ENCODE measurements around the gene NCAPG2.
A peak's percentile ranks its signal among the peaks of the same experiment; 100 is the strongest.

NCAPG2 gene

DNA sequence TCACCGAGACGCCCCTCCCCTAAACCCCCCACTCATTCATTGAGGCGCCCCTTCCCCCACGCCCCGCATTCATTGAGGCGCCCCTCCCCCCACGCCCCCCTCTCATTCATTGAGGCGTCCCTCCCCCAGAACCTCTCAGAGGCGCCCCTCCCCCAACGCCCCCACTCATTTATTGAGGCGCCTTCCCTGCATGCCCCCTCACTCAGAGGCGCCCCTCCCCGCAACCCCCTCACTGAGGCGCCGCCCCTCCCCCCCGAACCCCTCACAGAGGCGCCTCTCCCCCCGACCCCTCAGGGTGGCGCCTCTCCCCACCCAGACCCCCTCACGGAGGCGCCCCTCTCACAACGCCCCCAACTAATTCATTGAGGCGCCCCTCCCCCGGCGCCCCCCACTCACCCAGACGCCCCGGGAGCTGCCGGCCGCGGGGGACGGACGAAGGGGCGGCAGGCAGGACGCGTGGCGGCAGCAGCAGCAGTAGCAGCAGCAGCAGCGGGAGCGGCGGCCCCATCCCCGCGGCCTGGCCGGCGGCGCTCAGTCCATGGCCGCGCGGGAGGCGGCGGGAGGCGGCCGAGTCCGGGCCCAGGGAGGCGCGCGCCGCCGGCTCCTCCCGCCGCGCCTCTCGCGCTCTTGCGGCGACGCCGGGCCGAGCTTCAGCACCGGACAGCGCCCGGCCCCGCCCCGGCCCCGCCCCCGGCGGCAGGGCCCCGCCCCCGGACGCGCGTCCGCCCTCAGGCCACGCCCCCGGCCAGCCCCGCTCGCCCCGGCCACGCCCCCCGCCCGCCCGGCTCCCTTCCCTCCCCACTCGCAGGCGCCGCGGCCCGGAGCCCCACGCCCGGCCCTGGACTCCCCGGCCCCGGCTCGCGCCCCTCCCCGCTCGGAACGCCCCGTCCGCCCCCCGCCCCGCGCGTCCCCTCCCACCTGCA is 117.2 kb downstream of the NCAPG2 start, which contains the start of gene PTPRN2:
Gene PTPRN2 (minus strand): TSS at position 662 of the 923 bp plus-strand sequence.
- peak within 1 kb of the TSS; percentile 16 for H3K4me3 ChIP-seq (ENCODE audit: control insufficient read depth, low read depth, low read length)
- no peak for DNase-seq (ENCODE audit: low read depth)
- no peak for TF ChIP-seq CTCF (IDR thresholded peaks at IDR 0.05; ENCODE audit: control insufficient read depth, insufficient read depth, low read depth, low read length, missing control alignments)

- no peak overlapping the region for H3K4me3 ChIP-seq (ENCODE audit: control insufficient read depth, low read depth, low read length)
- no peak for DNase-seq (ENCODE audit: low read depth)
- TF ChIP-seq CTCF (IDR thresholded peaks at IDR 0.05; ENCODE audit: control insufficient read depth, insufficient read depth, low read depth, low read length, missing control alignments), result no peak
Observed at GRCh38 chr7:158586499-158587161, 118.0 kb downstream of the NCAPG2 start.

DNA sequence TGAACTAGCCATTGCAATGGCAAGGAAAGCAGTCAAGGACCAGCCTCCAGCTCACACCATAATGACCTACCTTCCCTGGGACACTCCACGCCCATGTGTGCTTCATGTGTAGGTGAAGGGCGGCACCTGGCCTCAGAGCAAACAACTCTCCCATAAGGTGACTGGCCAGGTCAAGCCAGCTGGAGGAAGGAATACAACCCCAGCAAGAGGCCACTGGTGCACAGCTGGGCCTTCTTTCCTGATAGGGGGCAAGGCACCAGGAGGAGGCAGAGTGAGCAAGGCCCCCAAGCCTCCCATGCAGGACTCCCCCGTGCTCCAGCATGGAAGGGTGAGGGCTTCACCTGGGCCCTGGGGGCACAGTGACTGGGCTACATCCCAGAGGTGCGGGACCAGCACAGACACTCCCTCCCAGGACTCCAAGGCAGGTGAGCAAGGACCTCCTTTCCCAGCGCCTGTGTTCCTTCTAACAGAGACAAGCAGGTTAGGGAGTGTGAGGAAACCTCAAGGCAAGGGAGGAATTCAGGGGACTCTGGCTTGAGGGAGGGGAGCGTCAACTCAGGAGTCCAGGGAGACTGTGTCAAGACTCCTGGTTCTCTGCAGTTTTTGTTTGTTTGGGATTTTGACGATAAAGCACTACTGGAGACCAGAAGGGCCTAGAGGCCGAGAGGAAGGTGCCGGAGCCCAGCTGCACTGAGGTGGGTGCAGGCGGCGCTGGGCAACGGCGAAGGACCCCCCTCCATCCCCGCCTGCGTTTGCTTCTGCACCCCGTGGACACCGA is 118.7 kb downstream of the NCAPG2 start:
- no peak for DNase-seq (ENCODE audit: low read depth)
- H3K4me3 ChIP-seq (ENCODE audit: control insufficient read depth, low read depth, low read length), result no peak overlapping the region
- TF ChIP-seq CTCF (IDR thresholded peaks at IDR 0.05; ENCODE audit: control insufficient read depth, insufficient read depth, low read depth, low read length, missing control alignments), result no peak

GRCh38 chr7:158584407-158584806 is 120.2 kb downstream of the NCAPG2 start:
- no peak for DNase-seq (ENCODE audit: low read depth)
- no peak for TF ChIP-seq CTCF (IDR thresholded peaks at IDR 0.05; ENCODE audit: control insufficient read depth, insufficient read depth, low read depth, low read length, missing control alignments)
- H3K4me3 ChIP-seq (ENCODE audit: control insufficient read depth, low read depth, low read length), result no peak overlapping the region

GRCh38 chr7:158583810-158584209 is 120.8 kb downstream of the NCAPG2 start:
- H3K4me3 ChIP-seq (ENCODE audit: control insufficient read depth, low read depth, low read length), result no peak overlapping the region
- DNase-seq (ENCODE audit: low read depth), result no peak
- no peak for TF ChIP-seq CTCF (IDR thresholded peaks at IDR 0.05; ENCODE audit: control insufficient read depth, insufficient read depth, low read depth, low read length, missing control alignments)

- no peak overlapping the region for H3K4me3 ChIP-seq (ENCODE audit: control insufficient read depth, low read depth, low read length)
- DNase-seq (ENCODE audit: low read depth), result no peak
- TF ChIP-seq CTCF (IDR thresholded peaks at IDR 0.05; ENCODE audit: control insufficient read depth, insufficient read depth, low read depth, low read length, missing control alignments), result no peak
Observed at GRCh38 chr7:158583143-158583542, 121.5 kb downstream of the NCAPG2 start.
